ENCODE results near the gene DAB1. TPM values are rescaled to one million over a fixed set of nuclear protein-coding genes. Genes with fewer than 3 reads are reported as not detected.

Gene DAB1
- total RNA-seq, 1 experiment from 2014 or later = not detected

DNA sequence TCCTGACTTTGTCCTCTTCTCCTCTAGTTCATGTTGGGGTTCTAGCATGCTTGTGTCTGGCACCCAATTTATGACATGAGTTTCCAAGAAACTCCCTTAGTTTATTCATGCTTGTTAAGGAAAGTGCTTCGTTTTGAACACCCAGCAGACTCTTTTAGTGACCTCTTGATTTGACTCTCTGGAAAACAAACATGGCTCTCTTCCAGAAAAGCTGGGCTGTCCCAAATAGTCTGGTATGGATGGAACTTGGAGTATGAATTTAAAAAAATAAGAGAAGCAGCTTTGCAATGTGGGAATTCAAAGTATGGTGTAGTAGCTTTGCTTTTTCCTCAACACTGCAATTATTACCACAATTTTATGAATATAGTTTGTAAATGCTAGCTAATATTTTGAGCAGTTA lies 314.6 kb downstream of the DAB1 start:
- H4K20me1 ChIP-seq (ENCODE audit: insufficient read depth) = no peaks in the 10 kb centered on the region
- POLR2A ChIA-PET = no interaction called here
- H3K79me2 ChIP-seq (ENCODE audit: insufficient read depth, low read length) = no peaks in the 10 kb centered on the region
- intact Hi-C loops (cut with micrococcal nuclease) = no loop called here
- TF ChIP-seq CEBPB (IDR thresholded peaks at IDR 0.05; ENCODE audit: low read depth) = no peak
- no peak for TF ChIP-seq YY1 (IDR thresholded peaks at IDR 0.05; ENCODE audit: extremely low read depth, insufficient replicate concordance, low read depth, low read length)
- no peak for TF ChIP-seq EZH2 (IDR thresholded peaks at IDR 0.05)
- TF ChIP-seq CBX3 (IDR thresholded peaks at IDR 0.05; ENCODE audit: low read depth) = no peak
- no peak for TF ChIP-seq REST (IDR thresholded peaks at IDR 0.05; ENCODE audit: low read depth)
- no peak for TF ChIP-seq SIN3A (IDR thresholded peaks at IDR 0.05; ENCODE audit: low read depth)
- TF ChIP-seq, protein P1, sequence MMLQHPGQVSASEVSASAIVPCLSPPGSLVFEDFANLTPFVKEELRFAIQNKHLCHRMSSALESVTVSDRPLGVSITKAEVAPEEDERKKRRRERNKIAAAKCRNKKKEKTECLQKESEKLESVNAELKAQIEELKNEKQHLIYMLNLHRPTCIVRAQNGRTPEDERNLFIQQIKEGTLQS (IDR thresholded peaks at IDR 0.05) = no peak
- TF ChIP-seq POLR2A (IDR thresholded peaks at IDR 0.05; ENCODE audit: borderline replicate concordance, extremely low read depth, insufficient read depth, insufficient read length) = no peak
- TF ChIP-seq ZNF274 (IDR thresholded peaks at IDR 0.05; ENCODE audit: low read depth, low read length) = no peak
- no peak for TF ChIP-seq MAX (IDR thresholded peaks at IDR 0.05)
- no peak for TF ChIP-seq EZH2phosphoT487 (IDR thresholded peaks at IDR 0.05; ENCODE audit: borderline replicate concordance)
- TF ChIP-seq ZFX (IDR thresholded peaks at IDR 0.05) = no peak
- TF ChIP-seq SRF (IDR thresholded peaks at IDR 0.05; ENCODE audit: low read depth) = no peak
- no peak for TF ChIP-seq ELF1 (IDR thresholded peaks at IDR 0.05; ENCODE audit: borderline replicate concordance, low read depth)
- TF ChIP-seq JUND (IDR thresholded peaks at IDR 0.05) = no peak
- TF ChIP-seq, protein P2, sequence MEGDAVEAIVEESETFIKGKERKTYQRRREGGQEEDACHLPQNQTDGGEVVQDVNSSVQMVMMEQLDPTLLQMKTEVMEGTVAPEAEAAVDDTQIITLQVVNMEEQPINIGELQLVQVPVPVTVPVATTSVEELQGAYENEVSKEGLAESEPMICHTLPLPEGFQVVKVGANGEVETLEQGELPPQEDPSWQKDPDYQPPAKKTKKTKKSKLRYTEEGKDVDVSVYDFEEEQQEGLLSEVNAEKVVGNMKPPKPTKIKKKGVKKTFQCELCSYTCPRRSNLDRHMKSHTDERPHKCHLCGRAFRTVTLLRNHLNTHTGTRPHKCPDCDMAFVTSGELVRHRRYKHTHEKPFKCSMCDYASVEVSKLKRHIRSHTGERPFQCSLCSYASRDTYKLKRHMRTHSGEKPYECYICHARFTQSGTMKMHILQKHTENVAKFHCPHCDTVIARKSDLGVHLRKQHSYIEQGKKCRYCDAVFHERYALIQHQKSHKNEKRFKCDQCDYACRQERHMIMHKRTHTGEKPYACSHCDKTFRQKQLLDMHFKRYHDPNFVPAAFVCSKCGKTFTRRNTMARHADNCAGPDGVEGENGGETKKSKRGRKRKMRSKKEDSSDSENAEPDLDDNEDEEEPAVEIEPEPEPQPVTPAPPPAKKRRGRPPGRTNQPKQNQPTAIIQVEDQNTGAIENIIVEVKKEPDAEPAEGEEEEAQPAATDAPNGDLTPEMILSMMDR (IDR thresholded peaks at IDR 0.05 in 2 of 3, conservative IDR thresholded peaks at IDR 0.05 in 1 of 3; ENCODE audit: borderline replicate concordance in 1 of 3, insufficient read depth in 1 of 3, low read depth in 2 of 3, low read length in 2 of 3) = no peak
- no peak for TF ChIP-seq POLR2AphosphoS5 (IDR thresholded peaks at IDR 0.05; ENCODE audit: low read depth, low read length)
- no peak for TF ChIP-seq ZBTB33 (IDR thresholded peaks at IDR 0.05; ENCODE audit: extremely low read depth, insufficient replicate concordance, low read length)
- no peak for TF ChIP-seq FOSL1 (IDR thresholded peaks at IDR 0.05; ENCODE audit: low read depth)
- H3K27ac ChIP-seq (ENCODE audit: low read depth, low read length) = no peak overlapping the region
- CTCF ChIA-PET = no interaction called here
- no TSS peak for BruUV-seq (replicated peaks)
- no peaks in the 10 kb centered on the region for H3K36me3 ChIP-seq (ENCODE audit: control insufficient read depth in 1 of 2, insufficient read depth in 2 of 2, low read length in 2 of 2)
- RAD21 ChIA-PET (ENCODE audit: low non-redundant PET in 1 of 2, low total read pairs in 2 of 2, uncharacterized antibody in 2 of 2, unreplicated experiment in 2 of 2) = no interaction called here
- DNase-seq (ENCODE audit: low read depth, low spot score) (no peak), ATAC-seq (no peak)
- H3K4me3 ChIP-seq (replicated peaks in 1 of 2; ENCODE audit: low read depth in 1 of 2, low read length in 2 of 2) = no peak overlapping the region
- H3K27me3 ChIP-seq (ENCODE audit: insufficient read depth, low read length) = peaks cover 7% of the 10 kb centered on the region; the same call in 1 of the 2 replicates
- H3K4me1 ChIP-seq (ENCODE audit: control insufficient read depth in 1 of 2, insufficient read depth in 2 of 2, low read length in 2 of 2) = no peaks in the 10 kb centered on the region
- no peak overlapping the region for H3K9ac ChIP-seq (ENCODE audit: low read length)
- H3K9me2 ChIP-seq (ENCODE audit: insufficient read depth) = no peaks in the 10 kb centered on the region
- no peak overlapping the region for H3K4me2 ChIP-seq (ENCODE audit: low read length)
- H3K9me3 ChIP-seq (ENCODE audit: control insufficient read depth in 1 of 2, insufficient read depth in 1 of 2, low read depth in 1 of 2, low read length in 2 of 2) = no peaks in the 10 kb centered on the region
- H2AFZ ChIP-seq (ENCODE audit: low read depth, low read length, poor library complexity, severe bottlenecking) = no peak overlapping the region

Measured in HCT116 (cell line).